ENCODE results near the gene HES3.

GRCh38 chr1:6265151-6265550 lies 21.2 kb downstream of the HES3 start:
- TF ChIP-seq EZH2 (IDR thresholded peaks at IDR 0.05) (no peak), POLR2AphosphoS5 (IDR thresholded peaks at IDR 0.05; ENCODE audit: borderline replicate concordance, low read depth, low read length) (no peak), FOXP2 (optimal IDR thresholded peaks at IDR 0.05; ENCODE audit: control extremely low read depth, extremely low read length, insufficient read depth) (no peak)
